Head of caudate nucleus (tissue), 42 donors: ENCODE data around the gene ERICH2.
A peak's percentile ranks its signal among the peaks of the same experiment; 100 is the strongest.

Experiments
- DNase-seq, 42 donors: peaks; one replicate each; pipeline versions ENCODE4 v3.0.0 to v3.0.0-alpha.2; 2020 to 2021; ENCODE audit warnings: mixed read lengths in 7 of 42
- intact Hi-C: fragments of 100-400 bp; cut with DNase I; formaldehyde crosslinking; loops from one replicate; pipeline ENCODE4 v1.15.0; 2022

Gene ERICH2

GRCh38 chr2:170823898-170824215 is 53.7 kb downstream of the ERICH2 start:
- intact Hi-C loops = no loop called here
- no peak for DNase-seq

DNA sequence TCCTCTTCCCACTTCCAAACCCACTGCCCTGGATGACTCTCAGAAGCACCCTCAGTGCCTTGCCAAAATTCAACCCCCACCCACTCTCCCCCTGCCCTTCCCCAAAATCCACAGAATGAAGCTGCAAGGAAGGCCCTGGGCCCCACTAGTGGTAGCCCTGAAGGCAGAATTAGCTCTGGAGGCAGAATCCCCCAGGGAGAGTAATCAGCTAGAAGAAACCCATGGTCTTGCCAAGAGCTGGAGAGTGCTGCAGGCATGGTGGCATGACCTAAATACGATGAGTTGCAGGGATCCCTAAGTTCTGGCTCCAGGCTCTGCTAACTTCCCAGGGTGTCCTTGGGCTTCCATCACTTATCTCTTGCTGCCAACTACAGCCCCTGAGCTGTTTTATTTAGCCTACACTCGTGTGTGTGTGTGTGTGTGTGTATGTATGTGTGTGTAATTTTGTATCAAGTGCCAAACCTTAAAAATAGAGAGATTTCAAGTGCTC is 54.4 kb downstream of the ERICH2 start:
- DNase-seq = no peak
- intact Hi-C loops = no loop called here

DNA sequence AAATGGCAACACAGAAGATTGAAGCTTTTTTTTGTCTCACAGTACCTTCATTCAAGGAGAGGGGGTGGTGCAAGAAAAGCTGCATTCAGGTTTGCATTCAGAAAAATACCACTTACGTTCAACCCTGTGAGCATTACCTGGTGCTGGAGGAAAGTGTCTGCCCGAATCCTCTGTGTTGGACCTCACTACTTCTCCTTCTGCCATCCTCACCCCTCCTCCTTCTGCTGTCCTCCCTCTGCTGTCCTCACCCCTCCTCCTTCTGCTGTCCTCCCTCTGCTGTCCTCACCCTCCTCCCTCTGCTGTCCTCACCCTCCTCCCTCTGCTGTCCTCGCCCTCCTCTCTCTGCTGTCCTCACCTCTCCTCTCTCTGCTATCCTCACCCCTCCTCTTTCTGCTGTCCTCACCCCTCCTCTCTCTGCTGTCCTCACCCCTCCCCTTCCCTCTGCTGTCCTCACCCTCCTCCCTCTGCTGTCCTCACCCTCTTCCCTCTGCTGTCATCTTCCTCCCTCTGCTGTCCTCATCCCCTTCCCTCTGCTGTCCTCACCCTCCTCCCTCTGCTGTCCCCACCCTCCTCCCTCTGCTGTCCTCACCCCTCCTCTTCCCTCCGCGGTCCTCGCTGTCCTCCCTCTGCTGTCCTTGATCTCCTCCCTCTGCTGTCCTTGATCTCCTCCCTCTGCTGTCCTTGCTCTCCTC is 57.8 kb downstream of the ERICH2 start:
- intact Hi-C loops = no loop called here
- DNase-seq = no peak

DNA sequence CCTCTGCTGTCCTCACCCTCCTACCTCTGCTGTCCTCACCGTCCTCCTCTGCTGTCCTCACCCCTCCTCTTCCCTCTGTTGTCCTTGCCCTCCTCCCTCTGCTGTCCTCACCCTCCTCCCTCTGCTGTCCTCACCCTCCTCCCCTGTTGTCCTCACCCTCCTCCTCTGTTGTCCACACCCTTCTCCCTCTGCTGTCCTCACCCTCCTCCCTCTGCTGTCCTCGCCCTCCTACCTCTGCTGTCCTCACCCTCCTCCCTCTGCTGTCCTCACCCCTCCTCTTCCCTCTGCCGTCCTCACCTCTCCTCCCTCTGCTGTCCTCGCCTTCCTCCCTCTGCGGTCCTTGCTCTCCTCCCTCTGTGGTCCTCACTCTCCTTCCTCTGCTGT is 58.3 kb downstream of the ERICH2 start:
- no peak for DNase-seq
- intact Hi-C loops = no loop called here

- peak in 1 of 42 donors; percentile 27 for DNase-seq
These were observed 58.9 kb downstream of the ERICH2 start for GRCh38 chr2:170829036-170829435.

GRCh38 chr2:170830166-170830565 is 60.0 kb downstream of the ERICH2 start:
- intact Hi-C loops = no loop called here
- DNase-seq = no peak

More at GRCh38 chr2:170829036-170829435, 58.9 kb downstream of the ERICH2 start:
- intact Hi-C loops = no loop called here

GRCh38 chr2:170831115-170831514 is 60.9 kb downstream of the ERICH2 start:
- intact Hi-C loops = no loop called here
- DNase-seq = no peak

GRCh38 chr2:170836027-170836426 is 65.8 kb downstream of the ERICH2 start:
- DNase-seq = peak in 16 of 42 donors; percentile 22 to 78 (median 48)
- intact Hi-C loops = no loop called here

DNA sequence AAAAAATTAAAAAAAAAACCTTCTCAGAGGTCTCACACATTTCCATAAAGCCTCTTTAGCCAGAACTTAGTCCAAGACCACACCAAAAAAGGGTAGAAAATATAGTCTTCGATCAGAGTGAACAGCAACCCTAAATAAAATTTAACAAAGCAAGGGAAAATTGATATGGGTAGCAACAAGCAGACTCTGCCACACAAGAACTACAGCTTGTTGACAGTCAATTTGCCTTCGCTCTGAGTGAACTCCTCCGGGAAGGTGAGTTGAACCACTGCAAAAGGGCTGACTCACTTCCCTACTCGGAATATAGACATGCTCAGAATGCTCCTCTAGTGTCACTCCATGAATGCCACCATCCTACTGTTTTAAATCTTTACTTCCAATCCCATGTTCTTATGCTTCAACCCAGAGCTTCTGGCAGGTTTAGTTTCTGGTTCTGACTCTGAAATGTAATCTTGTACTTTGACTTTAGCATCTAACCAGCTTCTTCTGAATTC is 70.6 kb downstream of the ERICH2 start:
- intact Hi-C loops = no loop called here
- peak in 3 of 42 donors; percentile 17 to 34 (median 28) for DNase-seq

DNA sequence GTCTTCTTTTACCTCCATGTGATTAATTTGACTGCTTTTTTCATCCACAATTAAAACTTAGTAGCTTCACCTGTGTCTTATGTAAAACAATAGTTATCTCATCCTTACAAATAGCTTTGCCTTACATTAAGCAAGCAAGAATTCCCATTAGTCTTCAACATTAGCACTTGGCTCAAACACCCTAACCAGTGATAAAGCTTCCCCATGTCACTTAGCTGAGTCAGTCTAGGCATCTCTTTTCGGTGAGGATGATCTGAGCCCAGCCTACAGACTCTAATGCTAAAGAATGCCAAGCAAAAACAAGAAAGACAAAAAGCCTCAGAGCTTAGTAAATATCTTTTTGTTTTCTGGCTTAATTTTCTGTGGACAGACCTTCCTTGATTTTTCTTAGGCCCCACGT is 72.6 kb downstream of the ERICH2 start:
- DNase-seq = no peak
- intact Hi-C loops = no loop called here

- intact Hi-C loops = no loop called here
- DNase-seq = no peak
These were observed 73.5 kb downstream of the ERICH2 start for GRCh38 chr2:170843656-170844055.

DNA sequence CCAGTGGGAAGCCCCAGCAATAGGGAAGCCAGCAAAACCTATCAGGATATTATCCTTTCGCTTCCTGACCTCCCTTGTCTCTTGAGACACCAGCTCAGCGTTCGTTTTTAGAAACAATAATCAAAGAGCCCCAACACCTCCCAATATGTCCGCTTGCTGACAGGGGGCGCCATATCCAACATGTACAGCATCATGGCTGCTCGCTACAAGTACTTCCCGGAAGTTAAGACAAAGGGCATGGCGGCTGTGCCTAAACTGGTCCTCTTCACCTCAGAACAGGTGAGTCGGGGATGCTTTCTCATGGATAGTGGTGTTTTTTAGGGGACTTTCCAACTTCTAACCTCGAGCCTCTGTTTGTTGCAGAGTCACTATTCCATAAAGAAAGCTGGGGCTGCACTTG is 75.2 kb downstream of the ERICH2 start:
- intact Hi-C loops = no loop called here

GRCh38 chr2:170846314-170846713 is 76.1 kb downstream of the ERICH2 start:
- DNase-seq = no peak
- intact Hi-C loops = no loop called here

More for the DNA sequence above, 75.2 kb downstream of the ERICH2 start:
- no peak for DNase-seq

- intact Hi-C loops = no loop called here
- DNase-seq = no peak
These were observed 77.5 kb downstream of the ERICH2 start for GRCh38 chr2:170847716-170848115.
